Natural killer cell (primary cell): ENCODE results near the gene CHTF18. TPM values are rescaled to one million over a fixed set of nuclear protein-coding genes. Genes with fewer than 3 reads are reported as not detected.

Experiments used
- ATAC-seq, 3 donors: fragments of 150-1000 bp in 2 of 3; fragments of 200-7000 bp in 1 of 3; cut with Tn5 transposase; 1 replicate in 1 of 3; 2 replicates in 2 of 3; pipeline ENCODE4 v1.10.0; 2021; ENCODE audit warnings: mild to moderate bottlenecking in 2 of 3, moderate library complexity in 2 of 3
- DNase-seq, 2 donors: peaks; one replicate each; pipeline versions ENCODE4 v3.0.0 to v3.0.0-alpha.2; 2013 to 2021; ENCODE audit warnings: mixed read lengths in 1 of 2
- H3K27ac ChIP-seq: one replicate; pipeline ENCODE4 v1.5.1; 2013; ENCODE audit warnings: mild to moderate bottlenecking, low read length
- H3K27me3 ChIP-seq: one replicate; pipeline ENCODE4 v1.6.1; 2013; ENCODE audit warnings: low read length; ENCODE audit not compliant: control insufficient read depth, insufficient read depth
- H3K36me3 ChIP-seq: one replicate; pipeline ENCODE4 v1.6.1; 2013; ENCODE audit warnings: low read length; ENCODE audit not compliant: control insufficient read depth, insufficient read depth
- H3K4me1 ChIP-seq: one replicate; pipeline ENCODE4 v1.6.1; 2013; ENCODE audit warnings: low read length; ENCODE audit not compliant: control insufficient read depth, insufficient read depth
- H3K4me3 ChIP-seq: one replicate; pipeline ENCODE4 v1.5.1; 2013; ENCODE audit warnings: low read length
- H3K9me3 ChIP-seq: one replicate; pipeline ENCODE4 v1.6.1; 2013; ENCODE audit warnings: low read length; ENCODE audit not compliant: control insufficient read depth, insufficient read depth
- H3K27ac Mint-ChIP-seq, 2 donors: one replicate each; pipeline ENCODE4 v1.8.0; 2022; ENCODE audit warnings: mild to moderate bottlenecking in 2 of 2, mixed read lengths in 2 of 2, moderate library complexity in 1 of 2
- H3K27me3 Mint-ChIP-seq, 2 donors: one replicate each; pipeline ENCODE4 v1.8.0; 2022; ENCODE audit warnings: low read depth in 2 of 2, mixed read lengths in 2 of 2
- H3K36me3 Mint-ChIP-seq: one replicate; pipeline ENCODE4 v1.8.0; 2022; ENCODE audit warnings: mixed read lengths
- H3K4me1 Mint-ChIP-seq, 2 donors: one replicate each; pipeline ENCODE4 v1.8.0; 2022; ENCODE audit warnings: mixed read lengths in 2 of 2
- H3K4me3 Mint-ChIP-seq: one replicate; pipeline ENCODE4 v1.8.0; 2022; ENCODE audit warnings: mild to moderate bottlenecking, moderate library complexity, mixed read lengths
- H3K9me3 Mint-ChIP-seq, 2 donors: one replicate each; pipeline ENCODE4 v1.8.0; 2022; ENCODE audit warnings: mixed read lengths in 2 of 2
- CTCF ChIP-seq: fragments of 200-600 bp; IDR thresholded peaks from one replicate; pipeline ENCODE4 v1.8.0; 2022; ENCODE audit warnings: antibody characterized with exemption
- WGBS: methylation state at CpG from one replicate; pipeline ENCODE4 v1.1.7; 2013; ENCODE audit warnings: missing lambda C conversion rate; ENCODE audit not compliant: insufficient coverage; 5-methylcytosine and 5-hydroxymethylcytosine counted together
- intact Hi-C: fragments of 100-400 bp; cut with micrococcal nuclease; formaldehyde crosslinking; loops from one replicate; pipeline ENCODE4 v1.14.2; 2022
- total RNA-seq, 4 donors: library from RNA; stranded (reverse); fragments of 120-200 nt in 1 of 4; gene quantifications; one replicate each; pipeline versions ENCODE4 v1.2.3 to v1.2.4, GENCODE V29; 2013 to 2022

CHTF18 gene
- total RNA-seq, 3 donors from 2014 or later (not counting 1 experiment from before 2014, with no cell fraction given): 26.7 to 52.4 (median 40.5) TPM

- intact Hi-C loops: no loop called here
- no peaks in the 10 kb centered on the region for H3K36me3 Mint-ChIP-seq
- H3K4me3 Mint-ChIP-seq: no peak overlapping the region
- ATAC-seq (no peak), DNase-seq (no peak)
- H3K27me3 Mint-ChIP-seq: peaks cover 0 to 4% of the 10 kb centered on the region in 2 donors
- WGBS: 91% methylated on average over 14 of the region's 14 CpGs
- Histone ChIP-seq H3K4me1 (no peaks in the 10 kb centered on the region), H3K27me3 (no peaks in the 10 kb centered on the region), H3K36me3 (no peaks in the 10 kb centered on the region), H3K27ac (no peak overlapping the region), H3K9me3 (peaks cover 17% of the 10 kb centered on the region), H3K4me3 (no peak overlapping the region)
- H3K9me3 Mint-ChIP-seq: peaks cover 3 to 5% of the 10 kb centered on the region in 2 donors
- no peak for TF ChIP-seq CTCF
- no peak overlapping the region for H3K27ac Mint-ChIP-seq
- H3K4me1 Mint-ChIP-seq: no peaks in the 10 kb centered on the region
Observed at GRCh38 chr16:838741-839140, 50.3 kb downstream of the CHTF18 start.

GRCh38 chr16:839643-840408, 51.4 kb downstream of the CHTF18 start:
- H3K4me3 ChIP-seq: no peak overlapping the region
- H3K36me3 ChIP-seq: no peaks in the 10 kb centered on the region
- H3K27ac ChIP-seq: no peak overlapping the region
- no peak overlapping the region for H3K4me3 Mint-ChIP-seq
- peaks cover 17% of the 10 kb centered on the region for H3K9me3 ChIP-seq
- H3K27me3 Mint-ChIP-seq: peaks cover 0 to under 1% of the 10 kb centered on the region in 2 donors
- intact Hi-C loops: no loop called here
- DNase-seq (no peak), ATAC-seq (no peak)
- no peaks in the 10 kb centered on the region for H3K4me1 ChIP-seq
- no peak for TF ChIP-seq CTCF
- 83% methylated on average over 24 of the region's 24 CpGs for WGBS
- H3K36me3 Mint-ChIP-seq: no peaks in the 10 kb centered on the region
- H3K27ac Mint-ChIP-seq: no peak overlapping the region
- H3K4me1 Mint-ChIP-seq: no peaks in the 10 kb centered on the region
- peaks cover 3 to 5% of the 10 kb centered on the region in 2 donors for H3K9me3 Mint-ChIP-seq
- H3K27me3 ChIP-seq: no peaks in the 10 kb centered on the region

- H3K27ac Mint-ChIP-seq: no peak overlapping the region
- no peaks in the 10 kb centered on the region for H3K27me3 Mint-ChIP-seq
- 93% methylated on average over 34 of the region's 34 CpGs for WGBS
- no peaks in the 10 kb centered on the region for H3K4me1 ChIP-seq
- DNase-seq (no peak), ATAC-seq (no peak)
- H3K27me3 ChIP-seq: no peaks in the 10 kb centered on the region
- H3K4me1 Mint-ChIP-seq: no peaks in the 10 kb centered on the region
- H3K36me3 Mint-ChIP-seq: no peaks in the 10 kb centered on the region
- H3K9me3 ChIP-seq: peaks cover 12% of the 10 kb centered on the region
- no peaks in the 10 kb centered on the region for H3K36me3 ChIP-seq
- intact Hi-C loops: no loop called here
- H3K4me3 ChIP-seq: no peak overlapping the region
- peaks cover 3 to 5% of the 10 kb centered on the region in 2 donors for H3K9me3 Mint-ChIP-seq
- H3K4me3 Mint-ChIP-seq: no peak overlapping the region
- H3K27ac ChIP-seq: no peak overlapping the region
- no peak for TF ChIP-seq CTCF
Observed at GRCh38 chr16:840561-841454, 52.4 kb downstream of the CHTF18 start.
